GM12874 (cell line): ENCODE results near the gene KCNJ1.

Experiments
- CTCF ChIP-seq: IDR thresholded peaks from 2 replicates; pipeline ENCODE4 v1.5.1; 2011; ENCODE audit warnings: low read depth, mild to moderate bottlenecking, control low read depth, low read length, moderate library complexity; ENCODE audit not compliant: insufficient read depth

The KCNJ1 gene

GRCh38 chr11:128905345-128906184 is 38.5 kb upstream of the KCNJ1 start:
- TF ChIP-seq CTCF, result peak; percentile 32; the same call in 1 of the 2 replicates

GRCh38 chr11:128904656-128905344 is 37.7 kb upstream of the KCNJ1 start:
- no peak for TF ChIP-seq CTCF

GRCh38 chr11:128904303-128904655 is 37.2 kb upstream of the KCNJ1 start:
- no peak for TF ChIP-seq CTCF

GRCh38 chr11:128903248-128904061 is 36.4 kb upstream of the KCNJ1 start:
- no peak for TF ChIP-seq CTCF

- no peak for TF ChIP-seq CTCF
Measured at GRCh38 chr11:128902515-128903066, 35.5 kb upstream of the KCNJ1 start.

- TF ChIP-seq CTCF, result no peak
Measured at GRCh38 chr11:128901653-128902514, 34.8 kb upstream of the KCNJ1 start.
